HEK293 (cell line): ENCODE results near the gene GCNA.

Source experiments
- CTCF ChIA-PET: fragments of 350-600 bp; formaldehyde crosslinking; extraction: SDS; loops from one replicate; lab custom pipeline; 2021; ENCODE audit warnings: antibody characterized with exemption; lab: Yijun Ruan, JAX
- POLR2A ChIA-PET: fragments of 300-600 bp; formaldehyde crosslinking; extraction: SDS; loops from one replicate; lab custom pipeline; 2020; ENCODE audit warnings: antibody characterized with exemption, inconsistent platforms; lab: Yijun Ruan, JAX
- H3K27ac ChIP-seq: fragments of 200-500 bp; sonication (Bioruptor generic); 2 replicates; pipeline ENCODE4 v1.5.1; 2014; ENCODE audit warnings: low read depth, low read length, control low read depth, inconsistent platforms; ENCODE audit errors: extremely low read depth
- H3K36me3 ChIP-seq, 2 experiments: fragments of 200-500 bp in 1 of 2; sonication (Bioruptor generic) in 1 of 2; 1 replicate in 1 of 2; 2 replicates in 1 of 2; pipeline ENCODE4 v1.5.1; 2014 to 2017; ENCODE audit warnings: inconsistent platforms in 2 of 2, low read length in 2 of 2; ENCODE audit not compliant: control insufficient read depth in 2 of 2, insufficient read depth in 1 of 2
- H3K4me1 ChIP-seq: fragments of 200-500 bp; sonication (Bioruptor generic); 2 replicates; pipeline ENCODE4 v1.5.1; 2014; ENCODE audit warnings: mild to moderate bottlenecking, low read length, inconsistent platforms; ENCODE audit not compliant: control insufficient read depth, insufficient read depth
- H3K4me3 ChIP-seq: 2 replicates; pipeline ENCODE4 v1.5.1; 2011; ENCODE audit warnings: low read depth, mild to moderate bottlenecking, control low read depth, low read length, moderate library complexity
- H3K9me3 ChIP-seq: fragments of 200-500 bp; sonication (Bioruptor generic); 2 replicates; pipeline ENCODE4 v1.5.1; 2014; ENCODE audit warnings: low read depth, low read length, inconsistent platforms; ENCODE audit not compliant: control insufficient read depth, insufficient read depth
- FEZF1 ChIP-seq: fragments of 450-650 bp; formaldehyde crosslinking; IDR thresholded peaks from 2 replicates; pipeline ENCODE4 v1.5.1; 2016; ENCODE audit warnings: missing biosample characterization, missing genetic modification characterization
- SALL2 ChIP-seq: fragments of 450-650 bp; formaldehyde crosslinking; IDR thresholded peaks from 2 replicates; pipeline ENCODE4 v1.5.0; 2017; ENCODE audit warnings: missing biosample characterization, mild to moderate bottlenecking, missing genetic modification characterization, borderline replicate concordance
- SETDB1 ChIP-seq: IDR thresholded peaks from one replicate; pipeline ENCODE4 v1.6.1; 2017; ENCODE audit warnings: mild to moderate bottlenecking, low read length, moderate library complexity, mixed read lengths; ENCODE audit not compliant: insufficient read length
- SP7 ChIP-seq: fragments of 450-650 bp; formaldehyde crosslinking; IDR thresholded peaks from 2 replicates; pipeline ENCODE4 v1.5.1; 2016; ENCODE audit warnings: missing biosample characterization, missing genetic modification characterization
- ZBTB17 ChIP-seq: fragments of 450-650 bp; formaldehyde crosslinking; IDR thresholded peaks from 2 replicates; pipeline ENCODE4 v1.5.1; 2016; ENCODE audit warnings: missing biosample characterization, missing genetic modification characterization
- ZBTB21 ChIP-seq: fragments of 450-650 bp; formaldehyde crosslinking; IDR thresholded peaks from 2 replicates; pipeline ENCODE4 v1.5.1; 2017; ENCODE audit warnings: missing biosample characterization, missing genetic modification characterization
- ZNF19 ChIP-seq: fragments of 450-650 bp; formaldehyde crosslinking; IDR thresholded peaks from 2 replicates; pipeline ENCODE4; 2016; ENCODE audit warnings: missing biosample characterization, missing genetic modification characterization, low read depth
- ZNF350 ChIP-seq: fragments of 450-650 bp; formaldehyde crosslinking; IDR thresholded peaks from 2 replicates; pipeline ENCODE4 v1.5.0; 2017; ENCODE audit warnings: missing biosample characterization, mild to moderate bottlenecking, missing genetic modification characterization
- ZNF404 ChIP-seq: fragments of 450-650 bp; formaldehyde crosslinking; IDR thresholded peaks from 2 replicates; pipeline ENCODE4 v1.5.1; 2017; ENCODE audit warnings: missing biosample characterization, missing genetic modification characterization
- ZNF544 ChIP-seq: fragments of 450-650 bp; formaldehyde crosslinking; IDR thresholded peaks from 2 replicates; pipeline ENCODE4 v1.5.0; 2017; ENCODE audit warnings: missing biosample characterization, missing genetic modification characterization
- ZNF621 ChIP-seq: fragments of 450-650 bp; formaldehyde crosslinking; IDR thresholded peaks from 2 replicates; pipeline ENCODE4 v1.5.1; 2017; ENCODE audit warnings: missing biosample characterization, missing genetic modification characterization
- ZNF624 ChIP-seq: fragments of 450-650 bp; formaldehyde crosslinking; IDR thresholded peaks from 2 replicates; pipeline ENCODE4 v1.5.1; 2017; ENCODE audit warnings: missing biosample characterization, missing genetic modification characterization
- ZNF677 ChIP-seq: fragments of 450-650 bp; IDR thresholded peaks from 2 replicates; pipeline ENCODE4 v1.5.0; 2018; ENCODE audit warnings: missing biosample characterization, mild to moderate bottlenecking, missing genetic modification characterization, moderate library complexity
- ZNF777 ChIP-seq: fragments of 450-650 bp; formaldehyde crosslinking; IDR thresholded peaks from 2 replicates; pipeline ENCODE4 v1.5.1; 2017; ENCODE audit warnings: missing biosample characterization, missing genetic modification characterization, borderline replicate concordance
- ZSCAN16 ChIP-seq: fragments of 450-650 bp; formaldehyde crosslinking; IDR thresholded peaks from 2 replicates; pipeline ENCODE4 v1.5.1; 2016; ENCODE audit warnings: missing biosample characterization, missing genetic modification characterization
- TF ChIP-seq, protein P1 (sequence below): fragments of 450-650 bp; formaldehyde crosslinking; IDR thresholded peaks from 2 replicates; pipeline ENCODE4 v1.5.0; 2017; ENCODE audit warnings: missing biosample characterization, missing genetic modification characterization, borderline replicate concordance
- TF ChIP-seq, protein P2 (sequence below): fragments of 450-650 bp; formaldehyde crosslinking; IDR thresholded peaks from 2 replicates; pipeline ENCODE4 v1.5.1; 2016; ENCODE audit warnings: missing biosample characterization, missing genetic modification characterization
- TF ChIP-seq, protein P3 (sequence below): fragments of 450-650 bp; formaldehyde crosslinking; IDR thresholded peaks from 2 replicates; pipeline ENCODE4 v1.5.1; 2016; ENCODE audit warnings: missing biosample characterization, missing genetic modification characterization
- TF ChIP-seq, protein P4 (sequence below): fragments of 450-650 bp; formaldehyde crosslinking; IDR thresholded peaks from 2 replicates; pipeline ENCODE4 v1.5.1; 2016; ENCODE audit warnings: missing biosample characterization, missing genetic modification characterization
- TF ChIP-seq, protein P5 (sequence below): fragments of 450-650 bp; formaldehyde crosslinking; IDR thresholded peaks from 2 replicates; pipeline ENCODE4 v1.5.1; 2016; ENCODE audit warnings: missing biosample characterization, missing genetic modification characterization
- TF ChIP-seq, protein P6 (sequence below): fragments of 450-650 bp; formaldehyde crosslinking; IDR thresholded peaks from 2 replicates; pipeline ENCODE4; 2016; ENCODE audit warnings: missing biosample characterization, missing genetic modification characterization

The GCNA gene

DNA sequence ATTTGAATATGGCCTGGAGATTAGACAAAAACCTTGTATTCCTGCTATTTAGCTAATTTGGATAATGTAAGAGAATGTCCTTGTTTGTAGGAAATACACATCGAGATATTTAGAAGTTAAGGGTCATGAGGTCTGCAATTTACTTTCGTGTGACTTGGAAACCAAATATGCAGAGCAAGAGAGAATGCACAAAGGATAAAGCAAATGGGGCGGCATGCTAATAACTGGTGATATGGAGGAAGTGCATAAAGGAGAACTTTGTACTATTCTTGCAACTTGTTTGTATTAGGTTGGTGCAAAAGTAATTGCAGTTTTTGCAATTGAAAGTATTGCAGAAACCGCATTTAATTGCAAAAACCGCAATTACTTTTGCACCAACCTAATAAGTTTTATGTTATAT is 47.2 kb downstream of the GCNA start (continued):
- TF ChIP-seq ZNF544 (no peak), ZNF777 (tag by site-specific recombination) (no peak), ZNF624 (no peak), ZNF404 (no peak), SETDB1 (no peak), SALL2 (tag by site-specific recombination) (no peak)
- TF ChIP-seq, protein P1, sequence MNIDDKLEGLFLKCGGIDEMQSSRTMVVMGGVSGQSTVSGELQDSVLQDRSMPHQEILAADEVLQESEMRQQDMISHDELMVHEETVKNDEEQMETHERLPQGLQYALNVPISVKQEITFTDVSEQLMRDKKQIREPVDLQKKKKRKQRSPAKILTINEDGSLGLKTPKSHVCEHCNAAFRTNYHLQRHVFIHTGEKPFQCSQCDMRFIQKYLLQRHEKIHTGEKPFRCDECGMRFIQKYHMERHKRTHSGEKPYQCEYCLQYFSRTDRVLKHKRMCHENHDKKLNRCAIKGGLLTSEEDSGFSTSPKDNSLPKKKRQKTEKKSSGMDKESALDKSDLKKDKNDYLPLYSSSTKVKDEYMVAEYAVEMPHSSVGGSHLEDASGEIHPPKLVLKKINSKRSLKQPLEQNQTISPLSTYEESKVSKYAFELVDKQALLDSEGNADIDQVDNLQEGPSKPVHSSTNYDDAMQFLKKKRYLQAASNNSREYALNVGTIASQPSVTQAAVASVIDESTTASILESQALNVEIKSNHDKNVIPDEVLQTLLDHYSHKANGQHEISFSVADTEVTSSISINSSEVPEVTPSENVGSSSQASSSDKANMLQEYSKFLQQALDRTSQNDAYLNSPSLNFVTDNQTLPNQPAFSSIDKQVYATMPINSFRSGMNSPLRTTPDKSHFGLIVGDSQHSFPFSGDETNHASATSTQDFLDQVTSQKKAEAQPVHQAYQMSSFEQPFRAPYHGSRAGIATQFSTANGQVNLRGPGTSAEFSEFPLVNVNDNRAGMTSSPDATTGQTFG = no peak
- TF ChIP-seq, protein P2, sequence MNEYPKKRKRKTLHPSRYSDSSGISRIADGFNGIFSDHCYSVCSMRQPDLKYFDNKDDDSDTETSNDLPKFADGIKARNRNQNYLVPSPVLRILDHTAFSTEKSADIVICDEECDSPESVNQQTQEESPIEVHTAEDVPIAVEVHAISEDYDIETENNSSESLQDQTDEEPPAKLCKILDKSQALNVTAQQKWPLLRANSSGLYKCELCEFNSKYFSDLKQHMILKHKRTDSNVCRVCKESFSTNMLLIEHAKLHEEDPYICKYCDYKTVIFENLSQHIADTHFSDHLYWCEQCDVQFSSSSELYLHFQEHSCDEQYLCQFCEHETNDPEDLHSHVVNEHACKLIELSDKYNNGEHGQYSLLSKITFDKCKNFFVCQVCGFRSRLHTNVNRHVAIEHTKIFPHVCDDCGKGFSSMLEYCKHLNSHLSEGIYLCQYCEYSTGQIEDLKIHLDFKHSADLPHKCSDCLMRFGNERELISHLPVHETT (tag by site-specific recombination) = no peak

DNA sequence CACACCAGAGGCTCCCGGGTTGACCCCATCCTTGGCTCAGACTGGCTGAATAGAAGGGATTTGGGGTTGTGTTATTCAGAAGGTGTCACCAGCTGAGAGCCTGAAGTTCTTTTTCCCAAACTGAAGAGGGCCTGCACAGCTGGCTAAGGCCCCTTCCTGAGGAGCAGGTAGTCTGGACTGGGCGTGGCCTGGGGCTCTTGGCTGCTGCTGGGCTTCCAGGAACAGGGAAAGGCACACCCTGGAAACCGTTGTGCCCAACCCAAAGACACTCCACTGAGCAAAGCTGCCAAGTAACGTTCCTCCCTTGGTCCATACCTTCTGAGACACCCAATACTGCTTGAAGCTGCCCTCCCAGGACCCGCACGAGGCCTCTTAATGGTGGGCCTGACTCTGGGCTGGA is 48.3 kb downstream of the GCNA start:
- Histone ChIP-seq H3K4me1 (no peaks in the 10 kb centered on the region), H3K9me3 (no peaks in the 10 kb centered on the region), H3K4me3 (no peak overlapping the region), H3K27ac (no peak overlapping the region), H3K36me3 (no peaks in the 10 kb centered on the region)
- POLR2A ChIA-PET = no interaction called here
- TF ChIP-seq ZNF677 (tag by site-specific recombination) (no peak), ZNF621 (tag by site-specific recombination) (no peak), ZNF19 (tag by site-specific recombination) (no peak), FEZF1 (no peak), ZBTB17 (tag by site-specific recombination) (no peak), SP7 (no peak), ZNF350 (tag by site-specific recombination) (no peak), ZSCAN16 (no peak)
- TF ChIP-seq, protein P3, sequence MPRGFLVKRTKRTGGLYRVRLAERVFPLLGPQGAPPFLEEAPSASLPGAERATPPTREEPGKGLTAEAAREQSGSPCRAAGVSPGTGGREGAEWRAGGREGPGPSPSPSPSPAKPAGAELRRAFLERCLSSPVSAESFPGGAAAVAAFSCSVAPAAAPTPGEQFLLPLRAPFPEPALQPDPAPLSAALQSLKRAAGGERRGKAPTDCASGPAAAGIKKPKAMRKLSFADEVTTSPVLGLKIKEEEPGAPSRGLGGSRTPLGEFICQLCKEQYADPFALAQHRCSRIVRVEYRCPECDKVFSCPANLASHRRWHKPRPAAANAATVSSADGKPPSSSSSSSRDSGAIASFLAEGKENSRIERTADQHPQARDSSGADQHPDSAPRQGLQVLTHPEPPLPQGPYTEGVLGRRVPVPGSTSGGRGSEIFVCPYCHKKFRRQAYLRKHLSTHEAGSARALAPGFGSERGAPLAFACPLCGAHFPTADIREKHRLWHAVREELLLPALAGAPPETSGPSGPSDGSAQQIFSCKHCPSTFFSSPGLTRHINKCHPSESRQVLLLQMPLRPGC (tag by site-specific recombination) = no peak
- CTCF ChIA-PET = no interaction called here

DNA sequence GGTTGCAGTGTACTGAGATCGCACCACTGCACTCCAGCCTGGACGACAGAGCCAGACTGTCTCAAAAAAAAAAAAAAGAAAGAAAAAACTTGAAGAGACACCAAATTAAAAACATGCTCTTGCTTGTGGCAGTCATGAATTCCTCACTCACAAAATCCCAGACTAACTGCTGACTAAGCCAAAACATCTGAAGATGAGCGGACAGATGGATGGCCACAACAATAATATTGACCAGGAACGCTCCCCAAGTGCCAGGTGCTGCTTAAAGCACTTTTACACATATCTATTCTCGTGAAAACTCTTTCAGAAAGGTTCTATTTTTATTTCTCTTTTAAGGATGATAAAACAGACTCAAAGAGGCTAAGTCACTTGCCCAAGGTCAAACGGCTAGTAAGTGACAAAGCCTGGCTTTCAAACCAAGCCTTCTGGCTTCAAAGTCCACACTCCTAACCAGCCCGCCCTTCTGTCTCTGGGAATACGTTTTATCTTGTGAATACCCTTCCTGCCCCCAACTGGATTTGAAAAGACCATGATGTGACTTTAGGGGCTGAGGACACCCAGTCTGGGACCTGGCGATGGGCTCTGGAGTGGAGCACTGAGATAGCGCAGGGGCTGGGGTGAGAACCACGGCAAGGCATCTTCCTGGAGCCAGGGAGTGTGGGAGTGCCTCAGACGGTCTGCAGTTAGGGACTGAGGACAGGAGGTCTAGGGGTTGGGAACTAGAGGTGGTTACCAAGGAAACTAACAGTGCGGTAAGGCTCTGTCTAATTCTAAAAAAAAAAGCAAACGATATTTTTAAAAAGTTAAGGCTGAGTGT is 49.6 kb downstream of the GCNA start:
- Histone ChIP-seq H3K36me3 (no peaks in the 10 kb centered on the region), H3K9me3 (no peaks in the 10 kb centered on the region), H3K4me1 (no peaks in the 10 kb centered on the region), H3K4me3 (no peak overlapping the region), H3K27ac (no peak overlapping the region)
- ChIA-PET CTCF (no interaction called here), POLR2A (no interaction called here)
- TF ChIP-seq, protein P4, sequence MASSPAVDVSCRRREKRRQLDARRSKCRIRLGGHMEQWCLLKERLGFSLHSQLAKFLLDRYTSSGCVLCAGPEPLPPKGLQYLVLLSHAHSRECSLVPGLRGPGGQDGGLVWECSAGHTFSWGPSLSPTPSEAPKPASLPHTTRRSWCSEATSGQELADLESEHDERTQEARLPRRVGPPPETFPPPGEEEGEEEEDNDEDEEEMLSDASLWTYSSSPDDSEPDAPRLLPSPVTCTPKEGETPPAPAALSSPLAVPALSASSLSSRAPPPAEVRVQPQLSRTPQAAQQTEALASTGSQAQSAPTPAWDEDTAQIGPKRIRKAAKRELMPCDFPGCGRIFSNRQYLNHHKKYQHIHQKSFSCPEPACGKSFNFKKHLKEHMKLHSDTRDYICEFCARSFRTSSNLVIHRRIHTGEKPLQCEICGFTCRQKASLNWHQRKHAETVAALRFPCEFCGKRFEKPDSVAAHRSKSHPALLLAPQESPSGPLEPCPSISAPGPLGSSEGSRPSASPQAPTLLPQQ = no peak
- TF ChIP-seq ZNF404 (no peak), ZBTB21 (no peak)
- TF ChIP-seq, protein P5, sequence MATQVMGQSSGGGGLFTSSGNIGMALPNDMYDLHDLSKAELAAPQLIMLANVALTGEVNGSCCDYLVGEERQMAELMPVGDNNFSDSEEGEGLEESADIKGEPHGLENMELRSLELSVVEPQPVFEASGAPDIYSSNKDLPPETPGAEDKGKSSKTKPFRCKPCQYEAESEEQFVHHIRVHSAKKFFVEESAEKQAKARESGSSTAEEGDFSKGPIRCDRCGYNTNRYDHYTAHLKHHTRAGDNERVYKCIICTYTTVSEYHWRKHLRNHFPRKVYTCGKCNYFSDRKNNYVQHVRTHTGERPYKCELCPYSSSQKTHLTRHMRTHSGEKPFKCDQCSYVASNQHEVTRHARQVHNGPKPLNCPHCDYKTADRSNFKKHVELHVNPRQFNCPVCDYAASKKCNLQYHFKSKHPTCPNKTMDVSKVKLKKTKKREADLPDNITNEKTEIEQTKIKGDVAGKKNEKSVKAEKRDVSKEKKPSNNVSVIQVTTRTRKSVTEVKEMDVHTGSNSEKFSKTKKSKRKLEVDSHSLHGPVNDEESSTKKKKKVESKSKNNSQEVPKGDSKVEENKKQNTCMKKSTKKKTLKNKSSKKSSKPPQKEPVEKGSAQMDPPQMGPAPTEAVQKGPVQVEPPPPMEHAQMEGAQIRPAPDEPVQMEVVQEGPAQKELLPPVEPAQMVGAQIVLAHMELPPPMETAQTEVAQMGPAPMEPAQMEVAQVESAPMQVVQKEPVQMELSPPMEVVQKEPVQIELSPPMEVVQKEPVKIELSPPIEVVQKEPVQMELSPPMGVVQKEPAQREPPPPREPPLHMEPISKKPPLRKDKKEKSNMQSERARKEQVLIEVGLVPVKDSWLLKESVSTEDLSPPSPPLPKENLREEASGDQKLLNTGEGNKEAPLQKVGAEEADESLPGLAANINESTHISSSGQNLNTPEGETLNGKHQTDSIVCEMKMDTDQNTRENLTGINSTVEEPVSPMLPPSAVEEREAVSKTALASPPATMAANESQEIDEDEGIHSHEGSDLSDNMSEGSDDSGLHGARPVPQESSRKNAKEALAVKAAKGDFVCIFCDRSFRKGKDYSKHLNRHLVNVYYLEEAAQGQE = no peak
- TF ChIP-seq, protein P6, sequence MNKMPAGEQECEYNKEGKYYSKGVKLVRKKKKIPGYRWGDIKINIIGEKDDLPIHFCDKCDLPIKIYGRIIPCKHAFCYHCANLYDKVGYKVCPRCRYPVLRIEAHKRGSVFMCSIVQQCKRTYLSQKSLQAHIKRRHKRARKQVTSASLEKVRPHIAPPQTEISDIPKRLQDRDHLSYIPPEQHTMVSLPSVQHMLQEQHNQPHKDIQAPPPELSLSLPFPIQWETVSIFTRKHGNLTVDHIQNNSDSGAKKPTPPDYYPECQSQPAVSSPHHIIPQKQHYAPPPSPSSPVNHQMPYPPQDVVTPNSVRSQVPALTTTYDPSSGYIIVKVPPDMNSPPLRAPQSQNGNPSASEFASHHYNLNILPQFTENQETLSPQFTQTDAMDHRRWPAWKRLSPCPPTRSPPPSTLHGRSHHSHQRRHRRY (tag by site-specific recombination) = no peak
